ENCODE results near the gene MAP2K6. TPM values are rescaled to one million over a fixed set of nuclear protein-coding genes. Genes with fewer than 3 reads are reported as not detected.

MAP2K6 gene
- polyA plus RNA-seq, 1 donor (not counting 4 experiments of a cell fraction or from before 2014, with no cell fraction given): 0.39 TPM

GRCh38 chr17:69500911-69501429 is 86.5 kb downstream of the MAP2K6 start:
- Histone ChIP-seq H3K4me2 (ENCODE audit: control insufficient read depth, extremely low read depth, insufficient read depth, low read depth, low read length) (peak overlapping the region; percentile 35), H3K27ac (ENCODE audit: control insufficient read depth, insufficient read depth, low read length) (no peak overlapping the region)

GRCh38 chr17:69501591-69502468 is 87.3 kb downstream of the MAP2K6 start:
- no peak overlapping the region for H3K27ac ChIP-seq (ENCODE audit: control insufficient read depth, insufficient read depth, low read length)
- dilution Hi-C loops (cut with MboI; ENCODE audit: extremely low pct_ligation_motif_present, low sequenced_read_pairs): no loop called here
- H3K9me1 ChIP-seq (ENCODE audit: control insufficient read depth, extremely low read depth, insufficient read depth, low read length): no peaks in the 10 kb centered on the region
- FAIRE-seq (no peak), DNase-seq (ENCODE audit: low read depth, low spot score) (no peak)
- no peak overlapping the region for H3K4me3 ChIP-seq (ENCODE audit: control insufficient read depth in 2 of 3, extremely low read depth in 1 of 3, insufficient read depth in 2 of 3, low read depth in 1 of 3, low read length in 3 of 3)
- no peak overlapping the region for H3K9ac ChIP-seq (ENCODE audit: control insufficient read depth, extremely low read depth, insufficient read depth, low read length)
- H3K4me1 ChIP-seq (ENCODE audit: control insufficient read depth, extremely low read depth, insufficient read depth, low read length): peaks cover 7% of the 10 kb centered on the region
- H3K36me3 ChIP-seq (ENCODE audit: control insufficient read depth in 2 of 2, extremely low read depth in 1 of 2, insufficient read depth in 2 of 2, low read length in 2 of 2): no peaks in the 10 kb centered on the region
- peak overlapping the region; percentile 35 for H3K4me2 ChIP-seq (ENCODE audit: control insufficient read depth, extremely low read depth, insufficient read depth, low read depth, low read length)
- H3K79me2 ChIP-seq (ENCODE audit: control insufficient read depth, insufficient read depth, low read length): no peaks in the 10 kb centered on the region
- H2AFZ ChIP-seq (ENCODE audit: control insufficient read depth, low read length): peak overlapping the region; percentile 2
- no peak for TF ChIP-seq EZH2 (IDR thresholded peaks at IDR 0.05; ENCODE audit: low read length)
- TF ChIP-seq CTCF (optimal IDR thresholded peaks at IDR 0.05 in 1 of 3, IDR thresholded peaks at IDR 0.05 in 1 of 3, conservative IDR thresholded peaks at IDR 0.05 in 1 of 3; ENCODE audit: extremely low read depth in 1 of 3, insufficient read depth in 2 of 3, low read length in 3 of 3): no peak
- no peaks in the 10 kb centered on the region for H3K27me3 ChIP-seq (ENCODE audit: control insufficient read depth, extremely low read depth, insufficient read depth, low read length)
- no peaks in the 10 kb centered on the region for H4K20me1 ChIP-seq (ENCODE audit: control insufficient read depth, extremely low read depth, insufficient read depth, low read length)
- no peaks in the 10 kb centered on the region for H3K9me3 ChIP-seq (ENCODE audit: control insufficient read depth, low read depth, low read length)

More at GRCh38 chr17:69500911-69501429, 86.5 kb downstream of the MAP2K6 start:
- Histone ChIP-seq H3K4me3 (ENCODE audit: control insufficient read depth in 2 of 3, extremely low read depth in 1 of 3, insufficient read depth in 2 of 3, low read depth in 1 of 3, low read length in 3 of 3) (no peak overlapping the region), H3K27me3 (ENCODE audit: control insufficient read depth, extremely low read depth, insufficient read depth, low read length) (no peaks in the 10 kb centered on the region), H3K9ac (ENCODE audit: control insufficient read depth, extremely low read depth, insufficient read depth, low read length) (no peak overlapping the region), H3K36me3 (ENCODE audit: control insufficient read depth in 2 of 2, extremely low read depth in 1 of 2, insufficient read depth in 2 of 2, low read length in 2 of 2) (no peaks in the 10 kb centered on the region), H3K9me1 (ENCODE audit: control insufficient read depth, extremely low read depth, insufficient read depth, low read length) (no peaks in the 10 kb centered on the region), H2AFZ (ENCODE audit: control insufficient read depth, low read length) (peak overlapping the region; percentile 27), H4K20me1 (ENCODE audit: control insufficient read depth, extremely low read depth, insufficient read depth, low read length) (no peaks in the 10 kb centered on the region), H3K79me2 (ENCODE audit: control insufficient read depth, insufficient read depth, low read length) (no peaks in the 10 kb centered on the region), H3K4me1 (ENCODE audit: control insufficient read depth, extremely low read depth, insufficient read depth, low read length) (peaks cover 7% of the 10 kb centered on the region), H3K9me3 (ENCODE audit: control insufficient read depth, low read depth, low read length) (no peaks in the 10 kb centered on the region)
- FAIRE-seq (no peak), DNase-seq (ENCODE audit: low read depth, low spot score) (no peak)
- dilution Hi-C loops (cut with MboI; ENCODE audit: extremely low pct_ligation_motif_present, low sequenced_read_pairs): no loop called here
- TF ChIP-seq CTCF (optimal IDR thresholded peaks at IDR 0.05 in 1 of 3, IDR thresholded peaks at IDR 0.05 in 1 of 3, conservative IDR thresholded peaks at IDR 0.05 in 1 of 3; ENCODE audit: extremely low read depth in 1 of 3, insufficient read depth in 2 of 3, low read length in 3 of 3) (no peak), EZH2 (IDR thresholded peaks at IDR 0.05; ENCODE audit: low read length) (no peak)

All from keratinocyte (primary cell).